A172 (cell line): ENCODE results near the gene ZDHHC5. TPM values are rescaled to one million over a fixed set of nuclear protein-coding genes. Genes with fewer than 3 reads are reported as not detected.
"Not testable (repeated sequence)": the region's sequence is repeated elsewhere in the genome, so short reads cannot be mapped to it uniquely, and the experiment has no call there.

Source experiments
- DNase-seq: peaks from one replicate; pipeline ENCODE4 v3.0.0-alpha.2; 2015; ENCODE audit warnings: low spot score
- total RNA-seq: library from RNA; depleted of rRNA; stranded (reverse); fragments of >200 nt; shearing (Covaris generic); gene quantifications from 2 replicates; pipeline ENCODE4 v1.2.3, GENCODE V29; 2014

ZDHHC5 gene
- total RNA-seq, 1 experiment from 2014 or later = 21.4 TPM

DNA sequence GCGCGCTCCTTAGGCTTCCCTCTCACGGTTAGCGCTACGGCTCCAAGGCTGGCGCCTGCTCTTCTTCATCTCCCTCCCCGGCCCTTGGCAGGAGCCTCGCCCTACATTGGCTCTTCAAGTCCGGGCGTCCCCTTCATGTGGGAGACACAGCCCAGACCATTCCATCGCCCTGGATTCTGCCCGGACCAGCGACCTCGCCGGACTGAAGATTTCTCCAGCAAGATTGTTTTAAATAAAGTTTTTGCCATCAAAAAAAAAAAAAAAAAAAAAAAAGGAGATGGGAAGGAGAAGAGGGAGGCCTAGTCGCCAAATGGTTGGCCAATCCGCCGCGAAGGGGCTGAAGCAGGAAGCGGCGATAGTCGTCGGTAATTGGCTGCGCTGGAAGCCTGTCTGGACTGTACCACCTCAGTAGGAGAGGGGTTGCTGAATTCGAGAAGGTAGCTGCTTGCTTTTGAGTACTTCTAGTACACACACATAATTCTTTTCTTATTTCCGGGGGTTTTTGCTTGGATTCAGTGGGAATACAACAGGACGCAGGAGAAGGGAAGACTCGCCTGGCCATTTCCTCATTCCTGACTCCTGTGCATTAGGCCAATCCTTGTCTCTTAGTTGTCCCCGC, 688 bp upstream of the ZDHHC5 start:
- peak; percentile 96 for DNase-seq

- DNase-seq = no peak
These were observed 494 bp downstream of the ZDHHC5 start for GRCh38 chr11:57668434-57668782.

DNA sequence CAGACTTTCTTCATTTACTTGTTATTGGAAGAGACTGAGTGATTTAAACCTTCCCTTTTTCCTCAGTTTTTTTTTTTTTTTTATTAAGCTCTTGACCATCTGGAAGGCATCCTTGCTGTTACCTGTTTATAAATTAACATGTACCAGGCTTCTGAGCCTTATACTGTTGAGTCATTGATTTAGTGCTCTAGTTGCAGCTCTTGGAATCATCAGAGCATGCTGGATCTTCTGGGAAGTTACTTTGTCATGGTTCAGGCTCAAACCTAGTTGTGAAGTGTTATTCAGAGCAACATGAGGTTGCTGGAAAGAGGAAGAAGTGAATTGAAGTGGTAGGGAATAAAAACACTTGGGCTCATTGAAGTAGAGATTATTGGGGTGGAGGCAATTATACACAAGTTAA, 6.3 kb downstream of the ZDHHC5 start:
- no peak for DNase-seq

GRCh38 chr11:57675176-57675941, 7.4 kb downstream of the ZDHHC5 start:
- no peak for DNase-seq

DNA sequence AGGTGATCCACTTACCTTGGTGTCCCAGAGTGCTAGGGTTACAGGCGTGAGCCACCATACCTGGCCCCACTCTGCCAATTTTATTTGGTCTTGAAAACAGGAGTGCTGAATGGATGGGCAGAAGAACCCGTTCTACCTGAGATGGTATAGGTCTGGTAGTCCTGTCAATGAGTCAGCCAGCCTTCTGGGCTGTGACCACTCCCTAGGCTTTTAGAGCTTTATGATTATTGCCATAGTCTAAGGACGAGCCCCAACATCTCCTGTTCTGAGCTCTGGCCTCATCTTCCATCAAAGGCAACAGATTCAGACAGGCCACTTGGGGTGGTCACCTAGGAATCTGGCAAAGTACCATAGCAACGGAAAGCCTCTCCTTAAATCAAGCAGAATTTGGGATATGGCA, 11.5 kb downstream of the ZDHHC5 start:
- DNase-seq = no peak

DNA sequence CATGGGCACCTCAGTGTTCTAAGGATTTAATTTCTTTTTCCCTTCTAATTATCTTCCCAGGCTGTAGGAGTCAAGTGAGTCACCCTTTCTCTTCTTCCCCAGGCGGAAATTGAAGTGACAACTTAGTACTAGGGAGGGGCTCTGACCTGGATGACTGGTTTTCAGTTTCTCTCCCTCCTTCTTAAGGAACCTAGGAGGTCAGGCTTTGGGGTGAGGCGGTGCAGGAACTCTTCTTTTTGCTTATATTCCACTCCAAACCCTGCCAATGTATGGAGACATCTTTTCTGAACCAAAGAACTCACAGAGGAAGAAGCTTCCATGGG, 12.6 kb downstream of the ZDHHC5 start:
- peak; percentile 64 for DNase-seq

- DNase-seq = no peak
These were observed 13.3 kb downstream of the ZDHHC5 start for GRCh38 chr11:57681168-57681567.

DNA sequence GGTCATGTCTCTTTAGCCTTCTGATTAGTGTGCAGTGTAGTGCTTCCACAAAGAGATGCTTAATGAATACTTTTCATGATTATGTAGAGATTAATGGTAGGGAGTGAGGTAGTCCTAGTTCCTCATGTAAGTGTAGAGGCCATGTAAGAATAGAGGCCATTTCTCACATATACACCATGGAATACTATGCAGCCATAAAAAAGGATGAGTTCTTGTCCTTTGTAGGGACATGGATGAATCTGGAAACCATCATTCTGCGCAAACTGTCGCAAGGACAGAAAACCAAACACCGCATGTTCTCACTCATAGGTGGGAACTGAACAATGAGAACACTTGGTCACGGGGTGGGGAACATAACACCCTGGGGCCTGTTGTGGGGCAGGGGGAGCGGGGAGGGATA, 22.6 kb downstream of the ZDHHC5 start:
- DNase-seq = not testable (repeated sequence)

DNA sequence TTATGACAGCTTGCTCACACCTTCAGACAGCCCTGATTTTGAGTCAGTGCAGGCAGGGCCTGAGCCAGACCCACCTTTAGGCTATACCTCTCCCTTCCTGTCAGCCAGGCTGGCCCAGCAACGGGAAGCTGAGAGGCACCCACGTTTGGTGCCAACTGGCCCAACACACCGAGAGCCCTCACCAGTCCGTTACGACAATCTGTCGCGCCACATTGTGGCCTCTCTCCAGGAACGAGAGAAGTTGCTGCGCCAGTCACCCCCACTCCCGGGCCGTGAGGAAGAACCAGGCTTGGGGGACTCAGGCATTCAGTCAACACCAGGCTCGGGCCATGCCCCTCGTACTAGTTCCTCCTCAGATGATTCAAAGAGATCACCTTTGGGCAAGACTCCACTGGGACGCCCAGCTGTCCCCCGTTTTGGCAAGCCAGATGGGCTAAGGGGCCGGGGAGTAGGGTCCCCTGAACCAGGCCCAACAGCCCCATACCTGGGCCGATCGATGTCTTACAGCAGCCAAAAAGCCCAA, 31.0 kb downstream of the ZDHHC5 start:
- DNase-seq = no peak

GRCh38 chr11:57699813-57700212, 31.9 kb downstream of the ZDHHC5 start:
- DNase-seq = no peak

DNA sequence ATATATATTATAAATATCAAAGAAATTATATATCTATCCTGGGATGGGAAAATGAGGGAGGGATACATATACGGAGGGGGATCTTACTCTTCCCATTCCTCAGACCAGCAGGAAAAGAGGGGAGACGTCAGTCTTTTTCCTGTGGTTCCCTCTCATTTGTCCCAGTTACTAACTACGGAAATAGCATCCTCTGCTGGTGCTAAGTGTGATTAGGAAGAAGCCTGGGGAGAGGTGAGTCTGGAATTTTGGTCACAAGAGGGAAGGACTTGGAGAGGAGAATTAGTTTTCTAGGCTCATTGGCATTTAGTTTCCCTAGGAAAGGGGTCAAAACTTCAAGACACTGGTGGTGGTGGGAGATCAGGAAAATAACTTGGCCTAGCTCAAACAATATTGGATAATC, 32.5 kb downstream of the ZDHHC5 start:
- no peak for DNase-seq

DNA sequence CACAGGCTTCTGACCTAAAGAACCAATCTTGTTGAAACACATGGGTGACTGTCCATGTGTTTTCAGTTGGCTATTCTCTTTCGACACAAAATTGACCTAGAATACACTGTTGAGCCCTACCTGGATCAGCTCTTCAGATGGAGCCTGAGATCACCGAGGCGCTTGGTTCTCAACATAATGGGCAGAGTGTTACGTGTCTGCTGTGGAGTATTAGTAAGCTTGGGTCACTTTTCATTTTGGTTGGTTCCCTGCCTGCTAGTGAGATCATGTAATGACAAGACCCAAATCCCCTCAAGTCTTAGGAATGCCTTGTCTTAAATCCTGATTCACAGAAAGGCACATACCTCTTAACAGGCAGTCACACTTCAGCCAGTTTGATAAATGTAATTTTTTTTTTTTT, 35.4 kb downstream of the ZDHHC5 start:
- DNase-seq = no peak

GRCh38 chr11:57704932-57705331, 37.0 kb downstream of the ZDHHC5 start:
- no peak for DNase-seq

DNA sequence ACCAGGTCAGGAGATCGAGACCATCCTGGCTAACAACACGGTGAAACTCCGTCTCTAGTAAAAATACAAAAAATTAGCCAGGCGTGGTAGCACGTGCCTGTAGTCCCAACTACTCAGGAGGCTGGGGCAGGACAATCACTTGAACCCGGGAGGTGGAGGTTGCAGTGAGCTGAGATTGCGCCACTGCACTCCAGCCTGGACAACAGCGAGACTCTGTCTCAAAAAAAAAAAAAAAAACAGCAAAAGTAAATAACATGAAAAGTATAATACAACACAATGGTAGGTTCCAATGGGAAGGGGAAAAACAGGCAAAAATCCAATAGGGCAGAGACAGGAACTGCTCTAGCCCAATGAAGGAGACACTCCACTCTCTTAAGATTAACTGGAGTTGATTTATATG, 37.5 kb downstream of the ZDHHC5 start:
- not testable (repeated sequence) for DNase-seq

DNA sequence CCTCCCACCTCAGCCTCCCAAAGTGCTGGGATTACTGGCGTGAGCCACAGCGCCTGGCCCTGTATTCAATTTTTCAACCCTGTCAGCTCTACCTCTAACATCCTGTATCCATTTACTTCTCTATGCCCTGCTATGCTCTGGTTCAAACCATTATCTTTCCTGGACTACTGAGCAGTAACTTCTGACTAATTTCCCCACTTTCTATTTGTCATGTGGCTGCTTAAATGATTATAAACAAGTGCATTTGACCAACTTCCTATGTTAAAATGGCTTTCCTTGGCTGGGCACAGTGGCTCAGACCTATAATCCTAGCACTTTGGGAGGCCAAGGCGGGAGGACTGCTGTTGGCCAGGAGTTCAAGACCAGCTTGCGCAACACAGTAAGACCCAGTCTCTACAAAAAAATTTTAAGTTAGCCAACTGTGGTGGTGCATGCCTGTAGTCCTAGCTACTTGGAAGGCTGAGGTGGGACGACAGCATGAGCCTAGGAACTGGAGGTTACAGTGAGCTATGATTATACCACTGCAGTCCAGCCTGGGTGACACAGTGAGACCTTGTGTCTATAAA, 42.0 kb downstream of the ZDHHC5 start:
- no peak for DNase-seq

- DNase-seq = peak; percentile 83
These were observed 43.7 kb downstream of the ZDHHC5 start, which contains the start of gene MED19 for GRCh38 chr11:57711414-57712255. TSS of gene MED19 (minus strand) at chr11:57712215. CDS start at chr11:57712179, 36 bp downstream.

DNA sequence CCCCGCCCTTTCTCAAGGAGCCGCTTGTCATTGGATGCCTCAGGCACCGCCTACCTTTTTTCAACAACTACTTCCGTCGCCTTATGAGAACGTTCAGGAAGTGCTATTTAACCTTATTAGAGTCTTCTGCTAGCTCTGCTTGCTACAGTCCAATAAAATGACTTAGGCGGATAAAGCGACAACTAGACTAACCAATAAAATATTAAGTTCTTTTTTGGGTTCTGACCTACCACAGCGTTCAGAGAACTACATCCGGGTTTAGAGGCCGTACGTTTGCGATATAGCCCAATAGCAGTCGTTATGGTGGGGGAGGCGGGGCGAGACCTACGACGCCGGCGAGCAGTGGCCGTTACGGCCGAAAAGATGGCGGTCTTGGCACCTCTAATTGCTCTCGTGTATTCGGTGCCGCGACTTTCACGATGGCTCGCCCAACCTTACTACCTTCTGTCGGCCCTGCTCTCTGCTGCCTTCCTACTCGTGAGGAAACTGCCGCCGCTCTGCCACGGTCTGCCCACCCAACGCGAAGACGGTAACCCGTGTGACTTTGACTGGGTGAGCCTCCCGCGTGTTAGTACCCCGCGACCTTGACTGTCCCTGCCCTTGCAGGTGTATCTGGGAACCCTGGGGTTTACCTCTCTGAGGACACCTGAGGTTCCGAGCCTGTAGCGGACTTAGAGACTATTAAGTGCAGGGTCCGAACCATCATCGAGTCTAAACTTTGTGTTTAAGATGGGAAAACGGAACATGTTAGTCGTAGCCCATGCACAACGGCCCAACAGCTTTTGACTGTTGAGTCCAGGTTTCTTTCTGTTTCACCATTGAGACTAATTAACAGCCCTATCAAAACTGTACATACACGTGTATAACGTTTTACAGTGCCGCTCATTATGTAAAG, 44.6 kb downstream of the ZDHHC5 start, which contains the start of gene TMX2:
Gene TMX2, plus strand, starts transcription at position 338 of the 895 bp plus-strand sequence. Its CDS starts 26 bp downstream, at position 364.
- DNase-seq = peak; percentile 99

GRCh38 chr11:57713835-57714234, 45.9 kb downstream of the ZDHHC5 start:
- no peak for DNase-seq

DNA sequence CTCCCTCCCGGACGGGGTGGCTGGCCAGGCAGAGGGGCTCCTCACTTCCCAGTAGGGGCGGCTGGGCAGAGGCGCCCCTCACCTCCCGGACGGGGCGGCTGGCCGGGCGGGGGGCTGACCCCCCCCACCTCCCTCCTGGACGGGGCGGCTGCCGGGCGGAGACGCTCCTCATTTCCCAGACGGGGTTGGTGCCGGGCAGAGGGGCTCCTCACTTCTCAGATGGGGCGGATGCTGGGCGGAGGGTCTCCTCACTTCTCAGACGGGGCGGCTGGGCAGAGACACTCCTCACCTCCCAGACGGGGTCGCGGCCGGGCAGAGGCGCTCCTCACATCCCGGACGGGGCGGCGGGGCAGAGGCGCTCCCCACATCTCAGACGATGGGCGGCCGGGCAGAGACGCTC, 48.8 kb downstream of the ZDHHC5 start:
- DNase-seq = not testable (repeated sequence)

DNA sequence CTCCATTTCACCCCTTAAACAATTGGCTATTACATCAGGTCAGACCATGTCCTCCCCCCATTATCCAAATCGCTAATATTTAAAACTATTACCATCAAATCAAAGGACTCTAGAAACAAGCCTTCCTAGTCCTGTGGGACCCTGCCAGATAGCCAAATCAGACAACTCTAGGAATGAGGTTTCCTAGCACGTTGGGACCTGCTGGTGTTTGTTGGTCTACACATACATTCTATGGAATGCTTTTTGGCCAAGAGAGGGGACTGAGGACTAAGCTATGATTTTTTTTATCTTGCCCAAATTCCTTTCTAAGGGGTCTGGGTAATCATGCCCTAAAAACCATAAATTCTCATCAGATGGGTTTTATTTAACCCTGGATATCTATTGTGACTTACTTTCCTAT, 59.3 kb downstream of the ZDHHC5 start:
- no peak for DNase-seq

DNA sequence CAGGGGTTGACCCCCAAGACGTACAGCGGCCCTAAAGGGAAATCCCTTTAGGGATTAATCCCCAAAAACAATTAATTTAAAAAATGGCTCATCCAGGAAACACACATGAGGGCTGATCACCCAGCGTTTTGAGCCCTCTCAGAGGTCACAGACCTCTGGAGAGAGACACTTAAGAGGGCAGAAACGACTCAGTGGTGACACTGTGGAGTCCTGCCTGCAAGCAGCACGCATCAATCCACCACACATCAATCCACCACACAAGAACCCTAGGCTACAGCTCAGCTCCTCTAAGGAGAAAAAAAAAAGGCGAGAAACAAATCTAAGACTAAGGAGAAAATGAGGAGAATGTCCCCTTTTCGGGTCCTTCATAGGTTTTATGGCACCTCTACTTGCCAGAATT, 60.9 kb downstream of the ZDHHC5 start:
- no peak for DNase-seq
